Inferior parietal cortex (tissue), 1 donor: ENCODE data around the gene OS9.
"Not testable (repeated sequence)": the region's sequence is repeated elsewhere in the genome, so short reads cannot be mapped to it uniquely, and the experiment has no call there.

Source experiments
- DNase-seq: peaks from one replicate; pipeline ENCODE4 v3.0.0-alpha.2; 2016; ENCODE audit errors: extremely low spot score

OS9 gene

GRCh38 chr12:57694459-57695019 is 607 bp downstream of the OS9 start:
- no peak for DNase-seq

GRCh38 chr12:57695770-57696432 is 2.0 kb downstream of the OS9 start:
- DNase-seq = no peak

- no peak for DNase-seq
These were observed 3.1 kb downstream of the OS9 start for GRCh38 chr12:57697076-57697475.

GRCh38 chr12:57698414-57698813 is 4.5 kb downstream of the OS9 start:
- DNase-seq = no peak

GRCh38 chr12:57700317-57700716 is 6.4 kb downstream of the OS9 start:
- no peak for DNase-seq

GRCh38 chr12:57707250-57707649 is 13.3 kb downstream of the OS9 start:
- no peak for DNase-seq

- no peak for DNase-seq
These were observed 14.4 kb downstream of the OS9 start for GRCh38 chr12:57708296-57708695.

- DNase-seq = no peak
These were observed 18.8 kb downstream of the OS9 start for GRCh38 chr12:57712701-57713100.

GRCh38 chr12:57713209-57713608 is 19.3 kb downstream of the OS9 start:
- DNase-seq = no peak

- not testable (repeated sequence) for DNase-seq
These were observed 21.3 kb downstream of the OS9 start for GRCh38 chr12:57715036-57715748.

- DNase-seq = no peak
These were observed 21.9 kb downstream of the OS9 start for GRCh38 chr12:57715786-57716185.

- no peak for DNase-seq
These were observed 22.4 kb downstream of the OS9 start for GRCh38 chr12:57716305-57716704.

GRCh38 chr12:57717131-57717530 is 23.2 kb downstream of the OS9 start:
- DNase-seq = no peak

GRCh38 chr12:57717846-57718640 is 24.1 kb downstream of the OS9 start:
- DNase-seq = no peak

- no peak for DNase-seq
These were observed 25.0 kb downstream of the OS9 start for GRCh38 chr12:57718641-57719528.

- DNase-seq = no peak
These were observed 26.1 kb downstream of the OS9 start for GRCh38 chr12:57719777-57720605.

GRCh38 chr12:57720606-57721595 is 27.0 kb downstream of the OS9 start:
- DNase-seq = no peak

GRCh38 chr12:57721846-57722608 is 28.1 kb downstream of the OS9 start:
- DNase-seq = not testable (repeated sequence)
